HG03342 (cell line): Measurements from ENCODE around the gene PRDM16.
"Not testable (repeated sequence)": the region's sequence is repeated elsewhere in the genome, so short reads cannot be mapped to it uniquely, and the experiment has no call there.

Source experiments
- ATAC-seq: cut with Tn5 transposase; IDR thresholded peaks from one replicate; pipeline ENCODE4 v1.9.1; 2021; ENCODE audit warnings: mild to moderate bottlenecking, moderate library complexity; ENCODE audit not compliant: unreplicated experiment

PRDM16 gene

GRCh38 chr1:3270403-3271245 lies 201.6 kb downstream of the PRDM16 start:
- no peak for ATAC-seq

- no peak for ATAC-seq
These were observed 202.9 kb downstream of the PRDM16 start for GRCh38 chr1:3271866-3272265.

- ATAC-seq: no peak
These were observed 203.5 kb downstream of the PRDM16 start for GRCh38 chr1:3272321-3273045.

GRCh38 chr1:3273447-3273846 lies 204.4 kb downstream of the PRDM16 start:
- no peak for ATAC-seq

- no peak for ATAC-seq
These were observed 206.0 kb downstream of the PRDM16 start for GRCh38 chr1:3274972-3275371.

- no peak for ATAC-seq
These were observed 206.7 kb downstream of the PRDM16 start for GRCh38 chr1:3275471-3276340.

- ATAC-seq: no peak
These were observed 207.4 kb downstream of the PRDM16 start for GRCh38 chr1:3276341-3276800.

- no peak for ATAC-seq
These were observed 208.0 kb downstream of the PRDM16 start for GRCh38 chr1:3277011-3277471.

- ATAC-seq: no peak
These were observed 208.6 kb downstream of the PRDM16 start for GRCh38 chr1:3277623-3278022.

- no peak for ATAC-seq
These were observed 209.6 kb downstream of the PRDM16 start for GRCh38 chr1:3278416-3279181.

- no peak for ATAC-seq
These were observed 210.1 kb downstream of the PRDM16 start for GRCh38 chr1:3279182-3279470.

- no peak for ATAC-seq
These were observed 212.7 kb downstream of the PRDM16 start for GRCh38 chr1:3281735-3282134.

GRCh38 chr1:3282186-3282585 lies 213.2 kb downstream of the PRDM16 start:
- no peak for ATAC-seq

GRCh38 chr1:3282656-3283430 lies 213.8 kb downstream of the PRDM16 start:
- ATAC-seq: no peak

- ATAC-seq: no peak
These were observed 214.8 kb downstream of the PRDM16 start for GRCh38 chr1:3283849-3284248.

GRCh38 chr1:3284691-3285090 lies 215.7 kb downstream of the PRDM16 start:
- ATAC-seq: no peak

- no peak for ATAC-seq
These were observed 216.2 kb downstream of the PRDM16 start for GRCh38 chr1:3285106-3285740.

GRCh38 chr1:3287095-3287494 lies 218.1 kb downstream of the PRDM16 start:
- ATAC-seq: not testable (repeated sequence)

GRCh38 chr1:3287656-3288160 lies 218.7 kb downstream of the PRDM16 start:
- ATAC-seq: no peak
